ENCODE results near the gene MARCHF3.

MARCHF3 gene

DNA sequence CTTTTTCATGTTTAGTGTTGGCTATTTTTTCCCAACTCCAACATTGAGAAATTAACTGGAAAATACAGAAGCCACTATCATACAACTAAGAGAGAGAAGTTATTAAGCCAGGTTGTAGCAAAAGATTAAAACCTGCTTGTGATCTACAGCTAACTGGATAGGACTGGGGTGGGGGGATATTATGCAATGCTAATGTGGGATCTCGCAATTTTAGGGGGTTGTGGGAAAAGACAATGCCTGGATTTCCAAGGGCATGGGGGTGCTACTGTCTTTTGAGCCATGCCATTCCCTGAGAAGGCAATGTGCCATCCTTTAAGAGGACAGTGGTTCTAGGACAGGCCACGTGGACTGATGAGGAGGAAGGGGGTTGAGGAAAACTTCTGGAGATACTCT is 46.5 kb downstream of the MARCHF3 start:
- DNase-seq (ENCODE audit: low read depth in 4 of 4, low spot score in 1 of 4), result no peak

DNA sequence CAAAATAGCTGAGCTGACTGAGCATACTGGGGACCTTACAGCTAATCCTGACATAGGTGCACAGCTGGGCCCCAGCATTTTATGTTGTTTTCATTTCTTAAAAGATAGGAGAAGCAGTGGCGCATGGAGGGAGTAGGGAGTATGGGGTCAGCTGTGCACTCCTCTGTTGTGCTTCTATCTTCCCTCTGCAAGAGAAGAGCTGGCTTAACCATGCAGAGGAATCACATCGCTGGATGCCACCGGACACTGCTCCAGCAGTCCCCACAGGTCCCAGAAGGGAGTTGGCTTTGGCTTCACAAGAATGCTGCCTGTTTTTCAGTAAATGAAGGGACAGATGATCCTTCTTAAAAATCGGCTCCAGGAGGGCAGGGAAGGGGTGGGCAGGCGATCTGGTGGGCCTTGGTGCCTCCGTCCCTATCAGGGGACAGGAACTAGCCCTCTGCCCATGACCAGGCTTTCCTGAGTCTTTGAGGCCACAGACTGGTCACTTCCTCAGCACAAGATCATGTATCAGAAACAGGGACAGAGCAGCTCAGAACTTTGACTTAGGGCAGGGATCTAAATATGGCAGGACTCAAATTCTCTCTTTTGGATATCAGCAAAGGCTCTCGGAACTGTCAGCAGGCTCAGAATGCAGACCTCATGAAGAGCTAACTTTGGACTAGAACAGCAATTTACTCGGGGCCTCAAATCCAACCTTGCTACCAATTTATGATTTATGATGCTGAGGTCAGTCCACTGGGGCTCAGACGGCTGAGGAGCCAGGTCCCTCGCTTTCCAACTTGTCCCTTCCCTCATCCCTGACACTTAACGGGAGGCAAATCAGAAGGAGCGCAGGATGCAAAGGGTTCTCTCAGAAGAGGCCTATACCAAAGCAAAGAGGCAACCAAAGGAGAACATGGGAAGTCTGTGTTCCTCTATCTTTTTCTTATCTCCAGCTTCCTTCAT is 47.2 kb downstream of the MARCHF3 start:
- DNase-seq (ENCODE audit: low read depth in 4 of 4, low spot score in 1 of 4), result no peak

DNA sequence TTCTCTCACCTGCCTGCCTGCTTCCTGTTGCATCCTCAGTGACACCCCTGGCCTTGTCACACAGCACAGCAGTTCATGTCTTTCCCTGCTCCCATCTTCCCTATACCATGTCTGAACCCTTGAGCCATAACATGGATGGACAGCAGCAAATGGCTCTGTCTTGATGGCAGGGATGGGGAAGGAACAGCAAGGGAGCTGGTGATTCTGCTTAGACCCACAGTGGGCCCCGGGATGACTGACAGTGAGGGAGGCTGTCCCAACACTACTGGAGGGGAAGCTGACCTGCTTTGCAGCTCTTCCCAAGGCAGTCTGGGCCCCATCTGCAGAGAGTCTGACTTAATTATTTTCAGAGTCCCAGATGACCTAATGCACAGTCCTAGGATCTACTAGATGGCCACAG is 48.2 kb downstream of the MARCHF3 start:
- no peak for DNase-seq (ENCODE audit: low read depth in 4 of 4, low spot score in 1 of 4)

DNA sequence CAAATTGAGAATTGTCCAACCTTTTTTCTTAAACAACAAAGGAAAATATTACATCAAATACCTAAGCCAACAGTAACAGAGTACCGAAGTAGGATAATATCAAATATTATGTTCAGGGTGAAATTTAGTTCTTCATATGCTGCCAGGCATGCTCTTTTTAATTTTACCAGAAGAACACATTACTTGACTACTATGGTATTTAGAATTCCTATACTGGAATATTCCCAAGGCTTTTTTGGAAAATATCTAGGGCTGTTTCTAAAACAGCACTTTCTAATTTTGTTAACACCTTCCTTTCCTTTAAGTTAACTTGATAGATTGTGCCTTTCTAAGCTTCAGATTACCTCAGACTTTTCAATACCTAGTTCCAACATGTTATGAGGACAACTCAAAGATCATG is 48.7 kb downstream of the MARCHF3 start:
- DNase-seq (ENCODE audit: low read depth in 4 of 4, low spot score in 1 of 4), result no peak

DNA sequence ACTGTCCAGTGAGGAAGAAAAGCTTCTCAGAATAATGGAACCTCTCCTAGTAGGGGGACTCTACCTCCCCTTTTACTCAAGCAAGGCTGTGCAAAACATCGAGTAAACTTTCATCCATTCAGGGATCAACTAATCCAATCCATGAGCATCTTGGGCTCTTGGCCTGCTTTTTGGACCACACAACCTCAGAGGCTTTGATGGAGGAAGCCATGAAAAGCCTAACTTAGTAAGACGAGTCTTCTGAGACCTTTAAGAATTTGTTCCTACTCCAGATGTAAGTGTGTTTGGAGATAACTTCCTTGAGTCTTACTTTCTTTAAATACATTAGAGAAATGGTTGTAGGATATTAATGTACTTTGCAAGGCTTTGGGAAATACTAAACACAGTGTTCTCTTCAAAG is 49.1 kb downstream of the MARCHF3 start:
- DNase-seq (ENCODE audit: low read depth in 4 of 4, low spot score in 1 of 4), result no peak

DNA sequence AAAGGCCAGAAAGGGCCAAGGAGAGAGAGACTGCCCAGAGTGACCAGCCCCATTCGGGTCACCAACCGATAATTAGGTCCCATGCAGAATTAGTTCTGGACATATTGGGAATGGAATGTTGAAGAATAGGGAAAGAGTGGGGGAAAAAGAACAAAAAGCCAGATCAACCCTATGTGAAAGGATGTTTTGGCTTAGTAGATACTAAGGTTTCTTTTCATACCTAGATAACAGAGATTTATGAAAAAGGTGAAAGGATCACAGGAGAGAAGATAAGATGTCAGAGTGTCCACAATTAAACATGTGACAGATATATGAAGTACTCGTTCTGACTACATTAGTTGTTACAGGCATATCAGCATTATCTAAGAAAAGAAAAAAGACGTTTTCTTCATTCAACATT is 52.1 kb downstream of the MARCHF3 start:
- DNase-seq (ENCODE audit: low read depth in 4 of 4, low spot score in 1 of 4), result no peak

DNA sequence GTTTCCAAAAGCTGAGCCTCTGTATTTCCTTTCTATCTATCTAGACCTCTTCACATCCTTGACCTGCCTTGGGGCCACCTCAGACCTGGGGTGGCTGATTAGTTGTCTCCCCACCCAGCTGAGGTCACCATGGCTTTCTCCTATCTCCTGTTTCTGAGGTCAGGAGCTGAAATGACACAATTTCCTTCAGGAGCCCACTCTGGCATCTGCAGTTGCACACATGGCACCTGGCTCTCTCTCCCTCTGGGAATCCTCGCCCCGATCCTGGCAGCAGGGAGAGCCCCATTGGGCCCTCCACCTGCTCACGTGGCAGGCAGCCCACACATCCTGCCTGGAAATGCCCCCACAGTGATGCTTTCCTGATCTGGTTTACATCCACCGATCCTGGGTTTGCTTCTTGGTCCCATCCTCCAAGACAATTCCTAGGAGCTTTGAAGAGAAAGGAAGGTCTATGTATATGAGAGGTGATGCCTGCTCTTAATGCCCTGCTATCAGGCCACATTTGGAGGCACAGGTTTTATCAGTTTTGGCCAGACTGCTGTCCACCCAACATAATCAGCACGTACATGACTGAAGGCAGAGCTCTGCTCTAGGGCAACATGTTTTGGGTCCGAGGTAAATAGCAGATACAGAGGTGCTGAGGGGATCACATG is 53.7 kb downstream of the MARCHF3 start:
- DNase-seq (ENCODE audit: low read depth in 4 of 4, low spot score in 1 of 4), result no peak

DNA sequence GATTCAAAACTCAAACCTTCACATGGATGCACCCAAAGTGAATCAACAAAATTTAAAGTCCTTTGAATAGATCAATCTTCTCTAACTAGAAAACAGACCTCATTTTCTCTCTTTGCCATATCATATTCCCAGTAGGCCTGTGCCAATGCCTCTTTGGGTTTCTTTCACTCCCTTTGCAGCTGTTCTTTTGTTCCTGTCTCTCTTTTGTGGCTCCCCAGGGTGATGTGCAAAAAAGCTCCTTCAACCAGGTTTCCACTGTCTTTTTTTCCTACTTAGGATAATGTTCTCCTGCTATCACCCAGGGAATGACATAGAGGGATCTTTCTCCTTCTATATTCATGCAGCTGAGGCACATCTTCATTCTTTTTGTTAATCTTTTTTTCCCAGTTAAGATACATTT is 54.6 kb downstream of the MARCHF3 start:
- no peak for DNase-seq (ENCODE audit: low read depth in 4 of 4, low spot score in 1 of 4)

DNA sequence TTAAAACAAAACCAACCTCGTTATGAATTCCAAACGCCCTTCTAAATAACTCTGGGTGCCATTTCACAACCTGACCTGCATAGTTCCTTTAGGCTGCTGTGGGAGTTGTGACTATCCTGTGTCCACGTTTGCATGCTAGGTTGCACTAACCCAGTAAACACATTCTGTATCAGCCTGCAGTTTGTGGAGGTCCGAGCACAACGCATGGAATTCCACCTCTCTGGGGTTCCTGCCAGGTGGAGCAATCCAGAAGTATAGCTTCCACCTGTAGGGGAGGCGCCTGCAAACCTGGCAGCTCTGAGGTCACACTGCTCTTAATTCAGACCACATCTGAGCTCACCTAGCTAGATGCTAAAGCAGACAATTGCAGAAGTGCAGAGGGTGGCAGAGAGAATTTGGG is 57.2 kb downstream of the MARCHF3 start:
- DNase-seq (ENCODE audit: low read depth in 4 of 4, low spot score in 1 of 4), result no peak

DNA sequence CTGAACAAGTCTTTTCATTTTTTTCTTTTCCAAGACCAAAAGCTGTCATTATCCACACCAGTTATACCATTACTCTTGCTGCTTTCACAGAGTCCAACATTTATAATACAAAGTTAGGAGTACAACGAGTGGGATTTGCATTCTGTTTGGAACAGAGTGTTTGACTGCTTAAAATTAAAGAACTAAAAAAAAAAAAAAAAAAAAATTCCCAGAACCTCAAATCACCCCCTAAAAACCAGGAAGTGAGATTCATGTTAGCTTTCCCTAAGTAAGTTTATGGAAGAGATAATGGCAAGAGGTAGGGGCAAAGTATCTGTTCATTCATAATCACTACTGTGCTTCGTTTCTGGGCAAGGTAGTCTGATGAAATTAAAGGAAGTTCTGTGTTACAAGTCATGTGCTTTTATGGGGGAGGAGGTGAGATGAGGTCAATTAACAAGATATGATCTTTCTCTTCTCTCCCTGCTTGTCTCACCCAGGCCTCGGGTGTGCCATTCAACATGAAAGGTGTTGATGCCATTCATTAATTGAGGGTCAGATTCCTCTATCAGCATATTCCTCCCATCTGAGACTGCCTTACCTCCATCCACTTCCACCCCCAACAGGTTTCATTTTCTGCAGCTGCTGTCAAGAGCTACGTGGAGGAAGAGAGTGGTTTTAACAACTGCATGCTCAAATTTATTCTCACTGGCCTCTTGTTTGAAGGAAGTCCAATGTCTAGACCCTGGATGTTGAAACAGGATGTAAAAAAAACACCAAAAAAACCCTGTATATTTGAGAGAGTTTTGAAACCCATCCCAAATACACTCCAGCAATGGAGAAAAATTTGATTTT is 58.1 kb downstream of the MARCHF3 start:
- DNase-seq (ENCODE audit: low read depth in 4 of 4, low spot score in 1 of 4), result no peak

DNA sequence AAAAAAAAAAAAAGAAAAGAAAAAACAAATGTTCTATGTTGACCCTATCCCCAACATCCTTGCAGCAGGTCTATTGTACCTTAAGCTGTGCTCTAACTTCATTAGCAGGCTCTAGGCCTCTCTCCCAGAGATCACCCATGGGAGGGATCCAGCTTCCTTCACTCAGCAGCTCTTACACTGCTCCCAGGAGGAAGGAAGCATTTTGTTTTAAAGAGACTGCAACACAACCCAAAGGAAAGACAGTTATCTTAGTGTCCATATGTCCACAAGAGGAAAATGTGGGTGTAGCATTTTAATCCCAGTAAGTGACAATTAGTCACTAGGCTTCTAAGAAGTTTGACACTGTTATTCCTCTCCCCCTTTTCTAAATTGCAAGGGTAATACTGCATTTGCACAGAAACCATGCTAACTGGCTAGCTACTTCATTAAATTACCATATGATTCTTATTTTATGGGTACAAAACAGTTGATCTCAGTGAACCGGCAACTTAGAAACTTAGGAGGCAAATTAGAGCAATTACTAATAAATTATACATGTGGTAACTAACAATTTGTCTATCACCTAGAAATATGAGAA is 58.8 kb downstream of the MARCHF3 start:
- DNase-seq (ENCODE audit: low read depth in 4 of 4, low spot score in 1 of 4), result no peak

DNA sequence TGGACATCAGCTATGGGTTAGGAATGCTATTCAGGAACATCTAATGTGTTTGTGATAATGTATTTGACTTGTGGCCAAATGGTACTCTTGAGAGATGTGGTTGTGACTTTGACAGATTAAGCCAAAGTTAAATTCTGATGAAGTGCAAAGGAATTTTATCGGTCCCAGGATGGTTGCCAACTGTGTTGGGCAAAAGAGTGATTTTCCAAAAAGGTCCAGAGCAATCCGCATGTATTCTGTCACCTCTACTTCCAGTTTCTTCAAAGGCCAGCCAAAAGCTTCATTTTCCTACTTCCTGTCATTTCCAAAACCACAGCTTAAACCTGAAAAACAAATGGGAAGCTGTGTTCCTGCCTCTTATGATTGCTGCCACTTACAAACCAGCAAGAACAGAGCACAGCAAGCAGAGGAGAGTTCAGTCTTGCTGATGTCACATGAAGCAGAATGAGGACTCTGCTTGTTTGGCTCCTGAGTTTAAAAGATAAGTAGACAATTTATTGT is 59.8 kb downstream of the MARCHF3 start:
- DNase-seq (ENCODE audit: low read depth in 4 of 4, low spot score in 1 of 4), result no peak

DNA sequence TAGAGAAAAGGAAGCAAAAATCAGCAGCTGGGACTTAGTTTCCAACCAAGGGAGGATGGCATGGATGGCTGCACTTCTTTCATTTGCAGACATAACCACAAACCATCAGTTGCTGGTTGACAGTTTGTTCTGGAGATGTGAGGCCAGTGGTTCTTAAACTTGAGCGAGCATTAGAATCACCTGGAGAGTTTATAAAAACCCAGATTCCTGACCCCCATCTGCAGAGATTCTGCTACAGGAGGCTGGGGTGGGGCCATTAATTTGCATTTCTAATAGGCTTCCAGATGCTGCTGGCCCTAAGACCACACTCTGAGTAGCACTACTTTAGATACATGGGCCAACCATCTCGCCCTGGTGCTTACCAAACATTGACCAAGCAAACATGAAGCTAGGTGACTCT is 60.8 kb downstream of the MARCHF3 start:
- no peak for DNase-seq (ENCODE audit: low read depth in 4 of 4, low spot score in 1 of 4)

DNA sequence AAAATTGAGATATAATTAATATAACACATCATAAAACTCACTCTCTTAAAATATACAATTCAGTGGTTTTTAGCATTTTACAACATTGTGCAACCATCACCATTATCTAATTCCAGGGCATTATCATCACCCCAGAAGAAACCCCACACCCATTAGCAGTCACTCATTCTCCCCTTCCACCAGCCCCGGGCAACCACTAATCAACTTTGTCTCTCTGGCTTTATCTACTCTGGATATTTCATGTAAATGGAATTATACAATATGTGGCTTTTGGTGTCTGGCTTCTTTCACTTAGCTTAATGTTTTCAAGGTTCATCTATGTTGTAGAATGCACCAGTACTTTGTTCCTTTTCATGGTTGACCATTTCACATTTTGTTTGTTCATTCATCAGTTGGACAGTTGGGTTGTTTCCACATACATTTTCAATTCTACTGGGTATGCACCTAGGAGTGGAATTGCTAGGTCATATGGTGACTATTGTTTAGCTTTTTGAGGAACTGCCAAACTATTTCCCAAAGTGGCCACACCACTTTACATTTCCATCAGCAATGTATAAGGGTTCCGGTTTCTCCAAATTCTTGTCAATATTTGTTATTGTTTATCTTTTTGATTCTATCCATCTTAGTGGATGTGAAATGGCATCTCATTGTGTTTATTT is 62.4 kb downstream of the MARCHF3 start:
- DNase-seq (ENCODE audit: low read depth in 4 of 4, low spot score in 1 of 4), result no peak

DNA sequence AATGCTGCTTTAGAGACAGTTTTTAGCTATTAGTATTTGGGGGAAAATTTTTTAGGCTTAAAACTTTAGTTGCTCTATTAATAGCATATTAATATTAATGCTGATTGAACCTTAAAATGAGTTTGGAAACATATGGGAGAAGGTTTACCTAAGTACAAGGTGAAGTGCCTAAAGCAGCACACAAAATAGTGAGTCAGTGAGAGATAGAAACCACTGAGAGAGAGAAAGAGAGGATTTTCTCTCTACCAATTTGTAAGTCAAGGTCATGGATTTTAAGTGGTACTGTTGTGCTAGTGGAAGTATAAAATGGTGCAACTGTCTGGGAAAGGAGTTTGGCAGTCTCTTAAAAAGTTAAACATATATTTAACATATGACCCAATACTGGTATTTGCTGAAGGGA is 64.9 kb downstream of the MARCHF3 start:
- no peak for DNase-seq (ENCODE audit: low read depth in 4 of 4, low spot score in 1 of 4)

DNA sequence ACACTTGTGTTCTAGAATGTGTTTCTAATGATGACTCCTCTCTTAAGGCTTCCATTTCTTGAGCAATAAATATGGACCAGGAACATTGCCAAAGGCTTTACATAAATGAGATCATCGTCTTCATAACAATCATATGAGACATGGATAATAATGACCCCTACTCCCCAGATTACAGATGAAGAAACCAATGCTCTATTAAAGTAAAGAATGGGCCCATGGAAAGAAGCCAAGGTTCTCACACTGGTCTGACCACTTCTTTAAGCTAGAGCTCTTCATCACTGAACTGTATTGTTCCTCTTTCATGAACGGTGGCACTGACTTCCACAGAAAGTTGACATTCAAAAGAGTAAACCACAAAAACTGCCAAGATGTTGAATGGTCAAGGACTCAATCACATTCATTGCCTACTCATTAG is 65.3 kb downstream of the MARCHF3 start:
- no peak for DNase-seq (ENCODE audit: low read depth in 4 of 4, low spot score in 1 of 4)

DNA sequence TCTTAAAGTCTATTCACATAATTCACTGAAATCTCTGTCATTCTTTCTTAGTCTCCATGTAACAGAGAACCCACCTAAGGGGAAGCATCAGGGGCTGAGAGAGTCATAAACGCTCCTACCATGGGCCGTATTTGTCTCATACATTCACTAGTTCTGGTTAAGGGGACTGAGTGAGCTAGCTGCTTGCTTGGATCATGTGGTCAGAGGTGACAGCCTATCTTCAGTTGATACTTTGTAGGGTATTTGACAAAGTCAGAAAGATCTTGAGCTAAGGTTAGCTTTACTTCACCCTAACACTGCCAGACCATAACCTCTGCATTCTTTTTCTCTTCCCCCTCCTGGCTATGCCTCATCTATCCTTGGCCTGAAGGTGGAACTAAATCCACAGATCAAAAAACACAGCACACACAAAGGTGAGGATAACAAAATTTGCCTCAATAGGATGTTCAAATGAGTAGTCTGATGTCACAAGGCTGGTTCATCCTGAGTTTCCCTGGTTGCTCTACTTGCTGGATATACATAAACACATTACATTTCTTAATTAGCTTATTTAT is 66.5 kb downstream of the MARCHF3 start:
- no peak for DNase-seq (ENCODE audit: low read depth in 4 of 4, low spot score in 1 of 4)

DNA sequence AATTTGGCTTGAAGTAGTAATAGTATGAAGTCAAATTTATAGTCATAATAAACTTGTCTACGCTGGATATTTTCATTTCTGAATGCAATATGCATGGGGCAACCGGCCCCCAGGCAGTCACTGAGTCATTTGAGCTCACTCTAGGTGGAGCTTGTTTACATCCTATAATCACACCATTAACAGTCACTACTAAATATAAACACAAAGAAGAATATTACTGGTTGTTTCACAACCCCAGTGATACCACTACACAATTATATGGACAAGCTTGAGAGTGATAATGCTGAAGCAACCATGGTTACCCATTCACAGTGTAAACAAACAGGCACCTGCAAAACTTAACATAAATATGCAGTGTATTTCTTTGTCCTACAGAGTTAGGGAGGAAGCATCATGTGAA is 68.7 kb downstream of the MARCHF3 start:
- no peak for DNase-seq (ENCODE audit: low read depth in 4 of 4, low spot score in 1 of 4)

DNA sequence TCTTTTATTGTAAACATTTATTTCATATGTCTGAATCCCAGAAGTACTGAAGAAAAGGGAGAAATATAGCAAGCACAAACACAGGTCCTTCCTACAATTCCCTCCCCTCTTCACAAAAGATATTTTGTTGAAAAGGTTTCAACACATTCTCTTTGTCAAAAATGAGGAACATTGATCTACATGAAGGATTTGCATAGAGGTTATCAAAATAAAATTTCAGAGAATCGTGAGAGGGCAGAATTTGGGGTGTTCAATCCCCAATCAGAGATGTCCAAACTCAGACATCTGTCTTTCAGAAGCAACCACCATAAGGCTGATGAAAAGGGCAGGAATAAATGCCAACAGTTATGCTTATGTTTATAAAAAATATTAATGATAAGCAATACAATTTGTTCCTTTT is 69.2 kb downstream of the MARCHF3 start:
- DNase-seq (ENCODE audit: low read depth in 4 of 4, low spot score in 1 of 4), result no peak

DNA sequence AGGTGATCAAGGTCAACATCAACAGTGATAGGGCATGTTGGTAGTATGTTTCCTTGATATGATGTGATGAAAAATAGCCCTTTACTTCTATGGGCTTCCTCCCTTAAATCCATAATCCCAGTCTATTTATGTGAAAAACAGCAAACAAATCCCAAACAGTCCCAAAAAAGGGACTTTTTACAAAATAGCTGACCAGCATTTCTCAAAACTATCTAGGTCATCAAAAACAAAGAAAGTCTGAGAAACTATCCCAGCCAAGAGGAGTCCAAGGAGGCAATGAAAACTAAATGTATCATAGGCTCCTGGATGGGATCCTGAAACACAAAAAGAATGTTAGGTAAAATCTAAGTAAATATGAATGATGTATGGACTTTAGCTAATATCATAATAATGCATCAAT is 71.2 kb downstream of the MARCHF3 start:
- DNase-seq (ENCODE audit: low read depth in 4 of 4, low spot score in 1 of 4), result no peak
